HG03354 (cell line): Measurements from ENCODE around the gene TMEM91.
"Not testable (repeated sequence)": the region's sequence is repeated elsewhere in the genome, so short reads cannot be mapped to it uniquely, and the experiment has no call there.

Source experiments
- ATAC-seq: cut with Tn5 transposase; IDR thresholded peaks from one replicate; pipeline ENCODE4 v1.9.1; 2021; ENCODE audit warnings: mild to moderate bottlenecking; ENCODE audit not compliant: unreplicated experiment, poor library complexity, severe bottlenecking

The TMEM91 gene

DNA sequence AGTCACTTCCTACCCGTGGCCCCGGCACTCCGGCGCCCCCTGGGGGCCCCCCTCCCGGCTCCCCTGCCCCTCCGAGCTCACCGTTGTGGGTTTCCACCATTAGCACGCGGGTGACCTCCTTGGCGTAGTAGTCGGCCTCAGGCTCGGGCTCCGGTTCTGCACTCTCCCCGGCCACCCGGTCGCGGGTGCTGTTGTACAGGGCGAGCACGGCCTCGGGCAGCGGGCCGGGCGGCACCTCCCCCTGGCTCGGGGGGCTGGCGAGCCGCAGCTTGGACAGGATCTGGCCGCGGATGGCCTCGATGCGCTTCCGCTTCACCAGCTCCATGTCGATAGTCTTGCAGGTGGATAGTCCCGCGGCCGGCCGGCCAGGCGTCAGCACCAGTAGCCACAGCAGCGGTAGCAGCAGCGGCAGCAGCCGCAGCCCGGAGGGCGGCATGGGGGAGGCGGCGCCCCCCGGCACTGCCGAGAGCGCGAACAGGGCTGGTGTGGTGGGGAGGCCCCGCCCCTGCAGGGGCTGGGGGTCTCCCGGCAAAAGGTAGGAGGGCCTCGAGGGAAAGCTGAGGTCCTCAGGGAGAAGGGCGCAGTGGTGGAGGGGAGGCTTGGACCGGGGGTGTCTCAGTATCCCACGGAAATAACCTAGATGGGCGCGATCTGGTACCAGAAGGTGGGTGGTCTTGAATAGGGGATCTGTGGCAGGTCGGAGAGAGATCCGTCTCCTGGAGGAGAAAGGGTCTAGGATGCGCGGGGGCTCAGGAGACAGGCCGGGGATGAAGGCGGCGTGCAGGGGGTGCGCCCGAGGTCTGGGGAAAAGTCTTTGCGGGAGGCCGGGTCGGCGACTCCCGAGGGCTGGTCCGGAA is 23.5 kb upstream of the TMEM91 start:
- ATAC-seq, result peak; percentile 28

DNA sequence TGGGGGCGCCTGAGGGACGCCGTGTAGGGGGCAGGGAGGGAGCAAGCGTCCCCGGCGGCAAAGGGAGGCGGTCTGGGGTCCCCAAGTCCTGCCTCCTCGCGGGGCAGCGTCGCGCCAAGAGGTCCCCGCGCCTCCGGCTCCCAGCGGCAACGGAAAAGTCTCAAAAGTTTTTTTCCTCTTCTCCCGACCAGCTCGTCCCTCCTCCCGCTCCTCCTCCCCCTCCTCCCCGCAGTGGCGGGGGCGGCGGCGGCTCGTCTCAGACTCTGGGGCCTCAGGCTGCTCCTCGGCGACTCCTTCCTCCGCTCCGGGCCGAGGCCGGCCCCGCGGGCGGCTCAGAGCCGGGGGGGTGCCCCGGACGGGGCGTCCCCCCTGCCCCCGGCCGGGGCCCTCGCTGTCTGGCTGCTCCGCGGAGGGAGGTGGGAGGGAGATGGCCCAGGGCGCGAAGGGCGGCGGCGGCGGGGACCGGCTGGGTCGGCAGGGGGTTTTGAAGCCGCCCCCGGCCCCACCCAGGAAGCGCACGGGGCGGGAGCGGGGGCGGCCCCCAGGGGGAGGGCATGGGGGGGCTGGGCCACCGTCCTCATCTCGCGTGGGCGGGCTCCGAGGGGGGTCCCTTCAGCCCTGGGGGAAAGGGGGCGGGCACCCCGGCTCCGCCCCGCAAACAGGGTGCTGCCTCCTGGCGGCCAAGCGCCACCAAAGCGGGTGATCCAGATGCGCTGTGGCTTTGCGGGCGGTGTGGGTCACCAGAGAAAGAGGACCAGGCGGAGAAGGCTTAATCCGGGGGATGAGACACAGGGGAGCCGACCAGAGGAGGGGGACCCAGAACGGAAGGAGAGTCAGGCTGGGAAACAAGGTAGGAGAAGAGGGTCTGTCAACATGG is 22.6 kb upstream of the TMEM91 start, which contains the start of gene TGFB1:
TSS of gene TGFB1 (minus strand) at position 457 of the 877 bp plus-strand sequence. CDS start 878 bp downstream, outside the sequence.
- peak; percentile 49 for ATAC-seq

DNA sequence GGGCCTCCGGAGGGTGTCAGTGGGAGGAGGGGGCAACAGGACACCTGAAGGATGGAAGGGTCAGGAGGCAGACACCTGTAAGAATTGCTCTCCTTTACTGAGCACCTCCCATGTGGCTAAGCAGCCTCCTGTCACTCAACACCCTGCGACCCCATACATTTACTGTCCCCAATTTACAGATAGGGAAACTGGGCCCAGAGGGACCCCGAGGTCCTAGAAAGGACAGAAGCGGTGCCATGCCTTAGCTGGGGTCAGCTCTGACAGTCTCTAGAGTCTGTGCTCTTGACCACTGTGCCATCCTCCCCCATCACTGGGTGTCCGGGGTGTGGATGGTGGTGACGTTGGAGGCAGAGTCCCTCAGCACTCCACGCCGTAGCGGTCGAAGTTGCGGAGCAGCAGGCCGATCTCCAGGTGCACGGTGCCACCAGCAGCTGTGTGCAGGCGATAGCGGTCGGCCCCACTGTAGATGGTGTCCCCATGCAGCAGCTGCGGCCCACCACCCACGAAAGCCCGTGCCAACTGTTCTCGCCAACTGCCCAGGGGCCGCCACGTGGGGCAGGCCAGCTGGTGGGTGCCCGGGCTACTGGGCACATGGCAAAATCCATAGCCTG is 21.9 kb upstream of the TMEM91 start:
- ATAC-seq, result no peak

DNA sequence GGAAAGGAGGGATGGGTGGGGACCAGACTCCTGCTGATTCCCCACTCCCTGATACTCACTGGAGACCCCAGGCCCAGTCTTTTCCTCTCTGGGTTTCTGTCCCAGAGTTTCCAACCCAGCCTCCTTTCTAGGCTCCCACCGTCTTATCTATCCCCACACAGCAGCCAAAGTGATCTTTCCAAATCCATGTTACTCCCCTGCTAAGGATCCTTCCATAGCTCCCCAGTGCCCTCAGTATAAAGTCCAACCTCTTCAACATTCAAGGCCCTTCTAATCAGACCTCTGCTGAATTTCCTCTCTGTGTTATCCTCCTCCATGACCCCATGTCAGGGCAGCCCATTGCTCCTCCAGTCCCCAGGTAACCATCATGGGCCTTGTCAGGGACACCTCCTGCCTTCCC is 21.3 kb upstream of the TMEM91 start:
- ATAC-seq, result no peak

DNA sequence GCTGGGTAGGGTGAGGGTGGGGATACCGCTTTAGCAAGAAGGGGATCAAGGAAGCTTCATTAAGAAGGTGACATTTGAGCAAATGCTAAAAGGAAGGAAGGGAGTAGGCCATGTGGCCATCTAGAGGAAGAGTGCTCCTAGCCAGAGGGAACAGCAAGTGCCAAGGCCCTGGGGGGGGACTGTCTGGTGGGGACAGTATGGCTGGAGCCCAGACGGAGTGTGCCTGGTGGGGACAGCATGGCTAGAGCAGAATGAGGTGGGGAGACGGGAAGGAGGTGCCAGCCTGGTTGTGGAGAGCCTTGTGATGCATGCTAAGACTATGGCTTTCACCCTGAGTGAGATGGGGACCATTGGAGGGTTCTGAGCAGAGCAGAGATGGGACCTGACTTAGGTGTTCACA is 20.5 kb upstream of the TMEM91 start:
- no peak for ATAC-seq

DNA sequence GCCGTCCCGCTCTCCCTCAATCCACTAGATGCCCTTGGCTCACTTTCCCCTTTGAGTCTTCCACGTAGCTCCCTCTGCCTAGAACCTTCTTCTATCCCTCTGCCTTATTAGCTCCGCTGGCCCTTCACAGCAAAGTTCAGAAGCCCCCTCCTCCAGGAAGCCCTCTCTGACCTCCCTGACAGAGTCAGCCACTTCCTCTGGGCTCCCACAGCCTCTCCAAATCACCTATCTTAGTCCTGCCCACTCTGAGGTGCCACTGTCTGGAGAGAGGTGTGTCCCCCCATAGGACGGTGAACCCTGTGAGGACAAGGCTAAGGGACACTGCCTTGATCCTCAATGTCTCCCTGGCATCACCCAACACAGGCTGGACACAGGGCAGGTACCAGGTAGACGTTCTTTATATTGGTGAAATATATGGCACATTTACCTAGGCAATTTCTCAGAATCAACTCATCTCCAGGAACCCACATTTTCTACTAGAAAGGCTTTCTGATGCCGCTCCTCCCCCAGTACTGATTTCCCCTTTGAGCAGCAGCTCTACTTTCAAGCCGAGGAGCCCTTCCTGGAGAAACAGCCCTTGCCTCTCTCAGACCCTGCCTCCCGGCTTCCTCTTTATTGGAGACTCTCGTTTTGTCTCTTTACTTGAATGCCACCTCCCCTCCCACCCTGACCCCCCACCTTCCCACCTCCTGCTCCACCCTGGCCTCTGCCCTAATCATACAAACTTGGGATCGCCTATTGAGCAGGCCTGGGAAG is 19.2 kb upstream of the TMEM91 start:
- ATAC-seq, result no peak

DNA sequence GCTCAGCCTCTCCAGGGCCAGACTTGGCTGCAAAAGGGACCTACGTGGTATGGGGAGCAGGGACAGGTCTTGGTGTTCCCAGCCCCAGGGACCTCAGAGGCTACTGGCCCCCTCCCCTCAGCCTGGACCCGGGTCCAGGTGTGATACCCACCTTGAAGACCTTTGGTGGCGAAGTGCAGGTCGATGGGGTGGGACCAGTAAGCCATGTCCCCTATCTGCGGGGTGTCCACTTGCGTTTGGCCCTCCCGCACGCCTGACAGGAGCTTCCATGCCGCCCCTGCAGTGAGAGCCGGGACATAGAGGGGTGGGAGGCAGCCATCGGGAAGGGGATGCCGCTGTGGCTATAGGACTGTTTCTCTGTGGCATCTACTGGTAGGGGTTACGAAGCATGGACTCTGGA is 18.6 kb upstream of the TMEM91 start:
- no peak for ATAC-seq

DNA sequence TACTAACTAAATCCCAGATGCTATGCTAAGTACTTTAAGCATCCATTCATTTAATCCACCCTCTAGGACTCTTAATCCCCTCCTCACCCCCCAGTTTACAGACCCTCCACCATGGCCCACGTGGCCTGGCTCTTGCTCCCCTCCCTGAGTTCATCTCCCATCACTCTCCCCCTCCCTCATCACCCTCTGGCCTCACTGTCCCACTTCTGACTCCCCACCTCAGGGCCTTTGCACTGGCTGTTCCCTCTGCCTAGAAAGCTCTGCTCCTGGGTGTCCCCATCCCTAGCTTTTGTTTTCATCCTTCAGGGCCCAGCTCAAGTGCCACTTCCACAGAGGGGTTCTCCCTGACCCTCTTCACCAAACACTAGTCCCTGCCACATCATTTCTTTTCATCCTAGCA is 16.6 kb upstream of the TMEM91 start:
- ATAC-seq, result no peak

DNA sequence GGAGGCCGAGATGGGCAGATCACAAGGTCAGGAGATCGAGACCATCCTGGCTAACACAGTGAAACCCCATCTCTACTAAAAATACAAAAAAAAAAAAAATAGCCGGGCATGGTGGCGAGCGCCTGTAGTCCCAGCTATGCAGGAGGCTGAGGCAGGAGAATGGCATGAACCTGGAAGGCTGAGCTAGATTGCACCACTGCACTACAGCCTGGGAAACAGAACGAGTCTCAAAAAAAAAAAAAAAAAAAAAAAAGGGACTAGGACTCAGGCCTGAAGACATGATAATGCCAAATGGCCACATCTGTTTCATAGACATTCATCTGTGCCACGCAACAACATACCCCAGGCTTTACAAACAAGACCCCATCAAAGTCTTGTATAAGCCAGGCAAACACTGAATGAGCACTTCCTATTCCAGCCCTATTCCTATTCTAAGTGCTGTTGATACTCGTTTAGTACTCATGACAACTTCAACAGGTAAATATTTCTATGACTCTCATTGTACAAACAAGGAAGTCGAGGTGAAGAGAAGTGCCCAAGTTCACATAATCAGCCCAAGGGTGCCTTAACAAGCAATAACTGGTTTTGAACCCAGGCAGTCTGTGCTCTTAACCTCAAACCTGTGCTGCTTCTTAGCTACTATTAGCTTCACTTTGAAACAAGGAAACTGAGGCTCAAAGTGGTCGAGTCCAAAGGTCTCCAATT is 14.0 kb upstream of the TMEM91 start:
- no peak for ATAC-seq

DNA sequence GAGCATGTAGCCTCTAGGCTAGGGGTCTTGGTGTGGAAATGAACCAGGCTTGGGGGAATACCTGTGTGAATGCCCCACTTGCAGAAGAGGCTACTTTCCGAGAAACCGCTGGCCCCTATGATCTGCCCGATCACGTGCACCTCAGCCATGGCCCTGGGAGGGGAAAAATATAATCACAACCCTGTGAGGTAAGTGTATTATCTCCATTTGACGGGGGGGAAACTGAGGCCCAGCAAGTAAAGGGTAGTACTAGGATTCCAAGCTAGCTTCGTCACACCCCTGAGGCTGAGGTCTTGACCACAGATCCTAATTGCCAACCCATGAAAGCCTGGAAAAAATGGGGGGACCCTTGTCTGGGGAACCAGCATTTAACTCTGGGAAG is 13.0 kb upstream of the TMEM91 start:
- ATAC-seq, result no peak

DNA sequence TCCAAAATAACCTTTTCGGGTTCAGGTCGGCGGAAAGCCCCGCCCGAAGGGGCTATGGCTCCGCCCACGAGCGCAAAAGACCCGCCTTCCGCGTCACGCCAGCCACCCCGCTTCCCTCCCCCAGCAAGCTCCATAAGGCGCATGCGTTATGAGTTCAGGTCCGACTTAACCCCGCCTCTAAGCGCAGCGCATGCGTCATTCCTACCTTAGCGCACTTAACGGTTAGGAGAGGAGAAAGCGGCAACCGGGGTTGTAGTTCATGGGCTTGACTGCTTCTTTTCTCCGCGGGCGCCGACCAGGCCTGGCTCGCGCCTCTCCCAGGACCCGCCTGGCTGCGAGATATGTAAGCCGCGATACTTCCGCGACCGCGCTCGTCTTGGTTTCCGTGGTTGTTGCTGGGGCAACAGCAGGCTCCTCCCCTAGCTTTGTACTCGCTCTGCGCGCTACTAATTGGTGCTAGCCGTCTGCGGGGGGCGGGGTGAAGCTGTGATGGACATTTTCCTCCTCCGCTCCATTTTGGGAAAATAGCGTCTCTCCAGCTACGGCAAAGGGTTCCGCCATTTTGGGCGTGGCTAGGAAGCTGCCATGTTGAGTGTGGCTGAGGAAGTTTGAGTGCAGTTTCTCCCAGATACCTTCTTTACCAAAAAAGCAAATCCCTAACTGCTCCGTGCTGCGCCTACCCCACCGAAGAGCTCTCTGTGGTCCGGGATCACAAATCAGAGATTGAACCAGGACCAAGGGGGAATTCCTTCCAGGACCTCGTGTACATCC is 12.4 kb upstream of the TMEM91 start, which contains the start of gene B9D2:
TSS of gene B9D2 (minus strand) at position 397 of the 771 bp plus-strand sequence. CDS start 630 bp downstream, outside the sequence.
- ATAC-seq, result peak; percentile 80

DNA sequence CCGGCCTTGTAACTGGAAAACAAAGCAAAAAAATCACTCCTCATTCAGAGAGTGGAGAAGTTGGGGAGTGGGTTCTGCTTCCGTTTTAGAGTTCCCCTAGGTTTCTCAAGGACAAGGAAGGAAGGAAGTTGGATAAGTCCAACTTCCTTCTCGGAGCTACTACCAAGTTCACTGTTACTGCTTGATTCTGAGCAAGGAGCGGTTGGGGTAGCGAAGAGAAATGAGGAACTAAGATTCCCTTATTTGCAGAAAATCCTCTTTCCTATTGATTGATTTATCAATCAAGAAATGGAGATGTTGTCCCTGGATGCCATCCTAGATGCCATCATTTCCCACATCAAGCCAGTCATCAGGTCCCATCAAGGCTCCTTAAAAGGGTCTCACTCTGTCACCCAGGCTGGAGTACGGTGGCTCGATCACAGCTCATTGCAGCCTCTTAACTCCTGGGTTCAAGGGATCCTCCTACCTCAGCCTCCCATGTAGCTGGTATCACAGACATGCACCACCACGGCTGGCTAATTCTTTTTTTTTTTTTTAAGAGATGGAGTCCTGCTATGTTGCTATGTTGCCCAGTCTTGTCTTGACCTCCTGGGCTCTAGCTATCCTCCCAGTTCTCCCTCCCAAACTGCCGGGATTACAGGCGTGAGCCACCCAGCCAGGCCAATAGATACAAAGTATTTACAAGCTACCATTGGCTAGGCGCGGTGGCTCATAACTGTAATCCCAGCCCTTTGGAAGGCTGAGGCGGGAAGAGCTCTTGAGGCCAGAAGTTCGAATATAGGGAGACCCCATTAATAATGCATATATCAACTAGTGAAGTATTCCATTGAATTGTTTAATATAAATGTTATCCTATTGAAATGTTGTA is 11.6 kb upstream of the TMEM91 start:
- ATAC-seq, result no peak

DNA sequence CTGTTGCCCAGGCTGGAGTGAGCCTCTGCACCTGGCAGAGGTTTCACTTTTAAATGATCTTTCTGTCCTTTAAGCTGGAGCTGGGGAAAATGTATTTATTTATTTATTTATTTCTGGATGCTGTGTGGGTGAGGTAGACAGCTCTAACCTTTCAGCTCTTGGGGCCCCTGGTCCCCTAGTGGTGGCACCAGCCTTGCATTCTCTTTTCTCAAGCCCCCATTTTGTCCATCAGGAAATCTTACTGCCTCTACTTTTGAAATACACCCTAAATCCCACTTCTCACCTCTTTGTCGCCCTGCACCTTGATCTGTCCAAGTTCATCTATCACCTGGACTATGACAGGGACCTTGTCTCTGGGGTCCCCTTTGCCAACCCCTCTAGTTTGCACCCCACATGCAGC is 10.2 kb upstream of the TMEM91 start:
- no peak for ATAC-seq

DNA sequence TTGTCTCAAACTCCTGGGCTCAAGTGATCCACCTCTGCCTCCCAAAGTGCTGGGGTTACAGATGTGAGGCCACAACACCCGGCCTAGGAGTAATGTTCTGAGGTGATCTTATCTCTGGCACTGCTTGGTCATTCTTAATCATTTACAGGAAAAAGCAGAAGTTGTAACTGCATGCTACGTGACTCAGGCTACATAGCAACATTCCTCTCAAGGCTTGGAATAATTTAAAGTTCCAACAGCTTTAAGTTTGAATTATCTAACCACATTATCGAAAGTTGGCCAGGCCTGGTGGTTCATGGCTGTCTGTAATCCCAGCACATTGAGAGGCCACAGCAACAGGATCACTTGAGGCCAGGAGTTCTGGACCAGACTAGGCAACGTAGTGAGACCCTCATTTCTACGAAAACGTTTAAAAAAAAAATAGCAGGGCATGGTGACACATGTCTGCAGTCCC is 8.5 kb upstream of the TMEM91 start:
- peak; percentile 48 for ATAC-seq

DNA sequence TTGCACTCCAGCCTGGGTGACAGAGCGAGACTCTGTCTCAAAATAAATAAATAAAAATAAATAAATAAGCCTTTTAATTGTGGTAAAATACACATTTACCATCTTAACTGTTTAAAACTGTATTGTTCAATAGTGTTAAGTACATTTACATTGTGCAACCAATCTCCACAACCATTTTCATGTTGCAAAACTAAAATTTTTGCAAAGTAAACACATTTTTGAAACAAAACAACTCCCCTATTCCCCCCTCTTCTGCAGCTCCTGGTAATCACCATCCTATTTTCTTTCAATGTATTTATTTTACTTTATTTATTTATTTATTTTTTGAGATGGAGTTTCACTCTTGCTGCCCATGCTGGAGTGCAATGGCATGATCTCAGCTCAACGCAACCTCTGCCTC is 6.6 kb upstream of the TMEM91 start:
- no peak for ATAC-seq

DNA sequence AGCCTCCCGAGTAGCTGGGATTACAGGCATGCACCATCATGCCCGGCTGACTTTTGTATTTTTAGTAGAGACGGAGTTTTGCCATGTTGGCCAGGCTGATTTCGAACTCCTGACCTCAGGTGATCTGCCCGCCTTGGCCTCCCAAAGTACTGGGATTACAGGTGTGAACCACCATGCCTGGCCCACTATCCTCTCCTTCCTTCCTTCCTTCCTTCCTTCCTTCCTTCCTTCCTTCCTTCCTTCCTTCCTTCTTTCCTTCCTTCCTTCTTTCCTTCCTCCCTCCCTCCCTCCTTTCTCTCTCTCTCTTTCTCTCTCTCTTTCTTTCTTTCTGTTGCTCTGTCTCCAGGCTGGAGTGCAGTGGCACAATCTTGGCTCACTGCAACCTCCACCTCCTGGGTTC is 5.2 kb upstream of the TMEM91 start:
- not testable (repeated sequence) for ATAC-seq

DNA sequence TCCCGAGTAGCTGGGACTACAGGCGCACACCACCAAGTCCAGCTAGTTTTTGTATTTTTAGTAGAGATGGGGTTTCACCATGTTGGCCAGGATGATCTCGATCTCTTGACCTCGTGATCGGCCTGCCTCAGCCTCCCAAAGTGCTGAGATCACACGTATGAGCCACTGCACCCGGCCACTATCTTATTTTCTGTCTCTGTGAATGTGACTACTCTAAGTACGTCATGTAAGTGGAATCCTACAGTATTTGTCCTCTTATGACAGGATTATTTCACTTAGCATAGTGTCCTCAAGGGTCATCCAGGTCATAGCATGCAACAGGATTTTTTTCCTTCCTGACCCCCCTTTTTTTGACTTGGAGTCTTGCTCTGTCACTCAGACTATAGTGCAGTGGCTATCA is 4.8 kb upstream of the TMEM91 start:
- ATAC-seq, result no peak
